IPS DF 19.7 (cell line): ENCODE results near the gene COBLL1.

Experiments
- DNase-seq: peaks from one replicate; pipeline ENCODE4 v3.0.0-alpha.2; 2013; ENCODE audit warnings: low read depth, low spot score

Gene COBLL1

DNA sequence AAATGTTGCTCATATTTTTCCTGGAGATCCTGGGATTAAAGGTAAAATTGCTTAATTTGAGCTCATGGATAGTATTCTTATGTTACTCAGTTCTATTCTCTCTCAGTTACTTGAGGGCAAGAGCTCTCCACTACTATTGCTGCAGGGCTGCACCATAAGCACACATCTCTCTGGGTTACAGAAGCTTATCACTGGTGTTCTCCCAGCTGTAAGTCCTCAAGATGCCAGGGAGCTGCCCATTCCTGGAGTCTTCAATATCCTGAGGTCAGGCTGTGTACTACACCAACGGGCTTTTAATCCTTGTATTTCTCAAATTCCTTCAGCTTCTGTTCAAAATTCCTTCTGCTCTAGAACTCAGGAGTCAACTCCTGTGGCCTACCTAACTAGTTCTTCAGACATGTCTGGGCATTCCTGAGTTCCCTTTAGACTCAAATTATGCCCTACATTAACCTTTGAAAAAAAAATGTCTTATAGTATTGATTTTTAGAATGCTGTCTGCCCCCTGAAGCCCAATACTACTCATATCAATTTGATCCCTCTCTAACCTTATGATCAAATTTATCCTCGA, 17.7 kb upstream of the COBLL1 start:
- DNase-seq: no peak

DNA sequence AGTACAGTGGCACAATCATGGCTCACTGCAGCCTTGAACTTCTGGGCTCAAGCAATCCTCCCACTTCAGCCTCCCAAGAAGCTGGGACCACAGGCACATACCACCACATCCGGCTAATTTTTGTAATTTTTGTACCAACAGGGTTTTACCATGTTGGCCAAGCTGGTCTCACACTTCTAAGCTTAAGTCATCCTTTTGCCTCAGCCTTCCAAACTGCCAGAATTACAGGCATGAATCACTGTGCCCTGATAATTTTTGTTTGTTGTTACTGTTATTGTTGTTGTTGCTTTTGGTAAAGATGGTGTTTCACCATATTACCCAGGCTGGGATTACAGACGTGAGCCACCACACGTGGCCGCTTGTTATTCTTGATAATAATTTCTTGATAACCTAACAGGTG, 10.5 kb upstream of the COBLL1 start:
- DNase-seq: no peak

DNA sequence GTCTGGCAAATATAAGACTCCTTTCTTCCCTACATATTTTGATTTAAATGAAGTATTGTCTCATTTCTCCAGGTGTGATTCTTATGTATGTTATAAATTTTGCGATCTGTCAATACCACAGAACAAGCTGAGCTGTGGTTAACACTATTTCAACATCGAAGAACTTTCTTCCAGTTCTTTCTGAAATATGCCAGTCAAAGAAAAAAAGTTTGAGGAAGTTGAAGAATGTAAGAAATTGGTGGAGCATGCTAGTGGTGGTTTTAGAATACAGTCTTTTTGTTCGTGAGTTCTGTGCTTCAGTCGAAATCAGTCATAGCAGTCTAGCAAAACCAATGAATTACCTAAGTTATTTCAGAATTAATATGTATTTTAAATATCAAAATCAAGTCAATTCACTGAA, 8.6 kb upstream of the COBLL1 start:
- no peak for DNase-seq

DNA sequence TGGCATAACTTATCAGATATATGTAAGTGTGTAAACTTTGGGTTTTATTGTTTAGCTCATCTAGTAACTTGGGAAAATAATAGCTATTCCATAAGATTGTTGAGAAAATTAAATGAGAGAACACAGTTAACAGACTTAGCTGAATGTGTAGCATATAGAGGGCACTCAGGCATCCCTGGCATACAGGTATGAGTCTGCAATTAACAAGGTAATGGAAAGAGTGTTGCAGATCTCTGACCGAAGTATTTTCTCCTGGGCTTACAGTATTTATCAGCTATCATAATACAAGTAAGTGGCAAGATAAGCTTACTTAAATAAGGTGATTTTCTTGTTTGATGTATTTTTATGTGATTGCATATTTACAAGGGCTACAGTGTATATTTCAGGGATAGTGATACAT, 7.9 kb upstream of the COBLL1 start:
- DNase-seq: no peak

DNA sequence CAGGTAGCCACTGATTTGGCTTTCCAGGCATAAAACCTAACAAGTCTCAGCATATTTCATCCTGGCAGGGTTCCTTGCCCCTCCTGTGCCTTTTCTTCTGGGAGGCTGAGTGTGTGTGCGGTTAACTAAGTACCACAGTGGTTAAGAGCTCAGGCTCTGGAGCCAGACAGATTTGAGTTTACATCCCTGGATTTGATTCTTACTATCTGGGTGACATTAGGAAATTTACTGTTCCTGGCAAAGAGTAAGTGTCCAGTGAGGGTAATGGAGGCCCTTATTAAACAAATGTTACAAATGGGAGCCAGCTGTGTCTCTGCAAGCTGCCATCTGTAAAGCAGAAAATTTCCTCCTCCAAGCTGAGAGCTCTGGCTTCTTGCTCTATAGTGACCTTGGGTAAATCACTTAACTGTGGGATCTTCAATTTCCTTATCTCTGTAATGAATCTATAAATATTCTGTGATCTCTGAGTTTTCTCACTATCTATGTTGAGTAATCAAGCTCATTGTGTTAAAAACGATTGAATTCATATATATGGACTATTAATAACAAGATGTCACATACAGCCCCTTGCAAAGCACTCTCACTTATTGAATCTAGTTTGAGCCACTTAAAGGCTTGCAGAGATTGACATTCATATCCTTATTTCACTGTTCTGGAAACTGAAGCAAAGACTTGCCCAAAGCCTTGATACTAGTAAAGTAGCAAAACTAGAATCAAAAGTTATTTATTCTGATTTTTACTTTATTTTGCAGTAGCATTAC, 6.5 kb upstream of the COBLL1 start:
- no peak for DNase-seq

DNA sequence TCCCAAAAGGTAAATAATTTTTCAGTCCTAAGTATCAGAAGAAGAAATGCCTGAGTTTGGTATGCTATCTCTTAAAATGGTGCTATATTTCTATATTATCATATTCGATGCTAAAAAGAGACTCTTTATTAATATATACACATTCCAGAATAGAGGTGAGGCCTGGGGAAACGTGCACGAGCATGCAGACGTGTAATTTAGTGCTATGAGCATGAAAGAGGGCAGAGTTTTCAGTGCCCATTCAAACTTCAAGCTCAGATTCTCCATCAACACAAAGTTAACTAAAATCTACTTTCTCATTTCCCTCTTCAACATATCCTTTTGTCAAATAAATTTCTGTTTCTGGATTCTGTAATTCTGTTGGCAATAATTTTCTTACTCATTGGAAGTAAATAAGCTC, 5.7 kb upstream of the COBLL1 start:
- DNase-seq: no peak

DNA sequence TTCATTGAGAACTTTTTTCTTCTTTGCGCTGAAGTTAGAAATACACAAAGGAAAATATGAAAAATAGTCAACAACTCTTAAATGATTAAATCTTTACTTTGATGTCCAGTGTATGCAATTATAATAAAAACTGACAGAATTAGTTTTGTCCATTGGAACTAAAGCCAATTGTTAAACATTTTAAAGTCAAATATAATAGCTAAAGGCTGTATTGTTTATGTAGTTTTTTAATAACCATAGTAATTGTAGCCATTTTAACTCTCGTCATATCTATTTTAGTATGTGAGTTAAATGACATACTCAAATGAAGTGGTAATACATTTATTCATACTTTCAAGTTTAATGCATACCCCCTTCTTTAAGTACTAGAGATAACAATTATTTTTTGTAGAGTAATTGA, 4.7 kb upstream of the COBLL1 start:
- DNase-seq: no peak

DNA sequence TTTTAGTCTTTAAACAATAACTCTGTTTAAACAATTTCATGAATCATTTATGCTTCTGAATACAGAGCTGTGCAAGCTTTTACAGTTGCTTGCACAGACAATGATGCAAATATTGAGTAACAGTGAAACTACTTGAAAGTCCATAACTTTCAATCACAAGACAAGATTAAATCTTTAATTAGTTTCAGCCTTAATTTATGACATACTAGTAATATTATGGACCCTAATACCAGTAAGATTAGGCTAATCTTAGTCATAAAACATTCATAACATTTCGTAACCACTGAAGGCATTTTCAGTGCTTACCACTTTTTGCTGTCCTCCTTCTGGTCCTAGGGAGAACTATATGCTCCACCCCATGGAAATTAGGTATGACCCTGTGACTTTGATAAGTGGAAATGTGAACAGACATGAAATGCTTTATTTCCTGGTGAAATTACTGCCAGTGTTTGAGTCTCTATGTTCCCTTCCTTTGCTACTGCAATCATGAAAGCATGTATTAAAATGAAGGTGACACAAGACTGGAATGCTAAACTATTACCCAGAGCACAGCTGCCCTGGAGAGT, 1.8 kb upstream of the COBLL1 start:
- DNase-seq: no peak

DNA sequence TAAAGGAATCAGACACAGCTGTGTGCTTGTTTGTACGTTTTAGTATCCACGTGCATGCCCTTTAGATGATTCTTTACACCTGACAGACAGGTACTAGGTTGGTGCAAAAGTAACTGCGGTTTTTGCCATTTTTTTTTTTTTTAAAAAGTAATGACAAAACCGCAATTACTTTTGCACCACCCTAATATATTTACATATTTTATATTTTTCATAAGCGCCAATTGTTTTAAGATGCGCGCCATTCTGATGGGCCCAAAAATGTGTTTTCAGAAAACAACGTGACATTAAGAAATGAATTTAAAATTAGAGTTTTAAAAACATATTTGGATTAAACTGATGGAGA, 972 bp upstream of the COBLL1 start:
- no peak for DNase-seq

DNA sequence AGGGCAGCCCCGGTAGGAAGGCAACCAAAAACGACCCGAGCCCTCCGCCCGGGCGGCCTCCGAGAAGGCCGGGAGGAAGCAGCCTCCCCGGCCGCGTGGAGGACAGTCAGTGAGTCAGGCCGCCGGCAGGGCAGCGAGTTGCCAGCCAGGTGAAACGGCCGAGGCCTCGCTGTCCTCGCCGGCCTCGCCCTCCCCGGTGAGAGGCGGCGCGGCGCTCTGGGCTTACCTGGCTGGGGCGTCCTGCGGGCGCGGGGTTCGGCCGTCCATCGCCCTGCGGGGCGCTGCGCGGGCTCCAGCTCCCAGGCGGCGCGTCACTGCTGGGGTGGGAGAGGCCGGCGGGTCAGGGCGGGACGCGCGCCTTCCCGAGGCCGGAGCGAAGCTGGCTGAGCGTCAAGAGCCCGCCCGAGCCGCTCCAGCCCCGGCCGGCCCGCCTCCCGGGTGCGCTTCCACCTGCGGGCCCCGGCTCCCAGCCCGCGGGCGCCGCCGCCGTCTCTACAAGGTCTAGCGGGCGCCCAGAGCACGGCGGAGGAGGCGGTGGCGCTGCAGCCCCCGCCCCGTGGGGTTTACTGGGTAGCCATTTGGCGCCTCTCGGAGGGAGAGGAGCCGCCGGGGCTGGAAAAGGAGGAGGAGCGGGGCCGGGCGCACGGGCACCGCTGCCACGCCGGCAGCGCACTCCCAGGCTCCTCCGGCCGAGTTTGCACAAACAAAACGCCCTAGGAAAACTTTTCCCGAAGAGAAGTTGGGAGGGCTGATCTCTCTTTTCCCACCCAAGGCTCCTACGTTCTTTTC, 499 bp downstream of the COBLL1 start:
- no peak for DNase-seq

DNA sequence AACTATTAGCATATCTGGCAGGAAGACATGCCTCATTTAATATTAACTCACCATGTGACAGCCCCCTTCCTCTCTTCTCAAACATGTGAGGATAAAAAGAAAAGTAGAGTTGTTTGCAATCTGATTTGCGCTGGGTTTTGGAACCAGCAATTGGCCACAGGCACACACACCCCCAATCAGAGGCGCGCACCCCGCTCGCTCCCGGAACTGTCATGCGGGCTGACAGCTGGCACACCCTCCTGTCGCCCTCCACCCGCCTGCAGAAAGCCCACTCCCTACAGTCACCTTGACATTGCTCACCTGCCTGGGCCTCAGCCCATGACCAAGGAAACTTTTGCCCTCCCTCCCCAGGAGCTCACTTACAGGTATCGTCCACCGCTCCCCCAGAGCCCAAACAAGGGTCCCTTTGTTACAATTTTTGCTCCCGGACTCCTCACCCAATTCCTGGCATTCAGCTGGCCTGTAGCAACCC, 1.1 kb downstream of the COBLL1 start:
- no peak for DNase-seq

DNA sequence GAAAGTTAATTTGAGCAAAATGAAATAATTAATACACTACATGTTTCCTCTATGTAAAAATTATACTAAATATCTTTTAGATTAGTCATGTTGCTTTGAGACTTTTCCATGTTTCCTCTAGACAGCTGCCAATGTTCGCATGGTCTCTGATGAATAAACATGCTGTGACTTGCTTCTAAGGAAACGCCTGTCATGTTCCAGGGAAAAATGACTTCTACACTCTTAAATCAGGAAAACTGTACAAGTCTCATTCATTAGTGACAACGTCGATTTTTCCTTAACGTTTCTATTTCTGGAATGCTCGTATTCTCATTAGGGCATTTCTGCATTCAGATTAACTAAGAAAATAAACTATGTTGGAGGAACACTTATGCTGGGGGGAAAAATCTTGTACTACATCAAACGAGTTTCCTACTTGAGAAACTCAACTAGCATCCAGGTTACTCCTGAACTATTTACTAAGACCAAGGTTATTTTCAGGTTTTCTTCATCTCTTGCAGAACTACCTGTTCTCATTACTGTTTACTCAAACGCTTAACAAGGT, 1.6 kb downstream of the COBLL1 start:
- DNase-seq: no peak

DNA sequence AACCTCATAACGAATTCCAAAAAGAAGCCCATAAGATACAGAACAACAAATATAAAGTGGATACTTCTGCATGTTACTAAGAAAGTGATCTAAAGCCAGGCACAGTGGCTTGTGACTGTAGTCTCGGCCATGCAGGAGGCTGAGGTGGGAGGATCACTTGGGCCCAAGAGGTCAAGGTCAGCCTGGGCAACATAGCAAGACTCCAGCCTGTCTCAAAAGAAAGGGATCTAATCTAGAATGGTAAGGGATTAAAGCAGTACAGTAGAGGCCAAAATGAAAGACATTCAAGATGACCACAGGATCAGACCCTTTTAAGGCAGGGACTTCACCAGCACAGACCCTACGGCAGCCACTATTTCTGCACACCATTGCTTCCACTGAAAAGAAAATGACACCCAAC, 3.8 kb downstream of the COBLL1 start:
- DNase-seq: no peak

DNA sequence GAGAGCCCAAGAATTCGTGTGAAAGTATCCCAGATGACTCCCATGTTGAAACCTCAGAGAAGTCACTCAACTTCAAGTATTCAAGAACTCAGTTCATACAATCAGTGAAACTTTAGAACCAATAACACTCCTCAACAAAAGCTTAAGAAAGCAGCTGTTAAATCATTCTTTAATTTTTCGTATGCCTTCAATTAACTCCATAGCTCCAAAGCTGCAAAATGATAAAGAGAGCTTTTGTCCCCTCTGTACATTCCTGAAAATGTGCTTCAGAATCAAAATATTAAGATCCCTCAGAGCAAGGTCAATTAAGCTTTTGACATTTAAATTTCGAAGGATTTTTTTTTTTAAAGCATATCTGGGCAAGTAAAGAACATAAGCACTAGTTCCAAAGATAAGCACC, 4.7 kb downstream of the COBLL1 start:
- DNase-seq: no peak

DNA sequence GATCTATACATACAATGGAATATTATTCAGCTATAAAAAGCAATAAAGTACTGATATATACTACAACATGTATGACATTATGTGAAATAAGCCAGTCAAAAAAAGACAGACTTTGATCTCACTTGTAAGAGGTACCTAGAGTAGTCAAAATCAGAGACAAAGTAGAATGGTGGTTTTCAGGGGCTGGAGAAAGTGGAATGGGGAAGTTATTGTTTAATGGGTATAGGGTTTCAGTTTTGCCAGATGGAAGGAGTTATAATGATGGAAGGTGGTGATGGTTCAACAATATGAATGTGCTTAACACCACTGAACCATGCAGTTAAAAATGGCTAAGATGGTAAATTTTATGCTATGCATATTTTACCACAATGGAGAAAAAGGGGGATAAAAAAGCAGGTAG, 6.3 kb downstream of the COBLL1 start:
- DNase-seq: no peak

DNA sequence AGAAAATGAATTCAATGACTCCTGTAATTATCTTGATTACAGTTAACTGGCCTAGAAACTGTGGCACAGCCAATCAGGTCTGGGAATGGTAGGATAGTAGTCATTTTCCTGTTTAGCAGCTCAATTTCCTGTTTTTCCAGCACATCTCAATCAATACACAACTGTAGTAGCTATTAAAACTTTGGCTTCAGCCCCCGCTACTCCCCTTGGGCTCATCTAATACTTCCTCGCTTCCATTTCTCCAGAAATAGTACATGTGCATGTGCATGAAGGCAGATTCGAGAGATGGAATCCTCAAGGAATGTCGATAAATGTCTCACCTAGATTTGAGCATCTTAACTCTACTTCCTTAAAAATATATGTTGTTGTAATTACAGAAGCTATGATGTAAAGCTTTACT, 9.7 kb downstream of the COBLL1 start:
- no peak for DNase-seq

DNA sequence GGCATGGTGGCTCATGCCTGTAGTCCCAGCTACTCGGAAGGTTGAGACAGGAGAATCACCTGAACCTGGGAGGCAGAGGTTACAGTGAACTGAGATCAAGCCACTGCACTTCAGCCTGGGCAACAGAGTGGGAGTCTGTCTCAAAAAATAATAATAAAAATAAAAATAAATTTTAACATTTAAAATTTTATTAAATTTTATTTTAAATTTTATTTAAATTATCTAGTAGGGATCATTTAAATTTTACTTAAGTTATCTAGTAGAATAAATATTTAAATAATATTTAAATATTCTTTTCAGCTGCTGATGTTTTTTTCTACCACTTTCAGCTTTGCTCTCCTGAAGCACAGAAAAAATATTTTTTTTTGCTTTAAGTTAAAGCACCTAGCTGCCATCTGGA, 10.4 kb downstream of the COBLL1 start:
- DNase-seq: no peak

DNA sequence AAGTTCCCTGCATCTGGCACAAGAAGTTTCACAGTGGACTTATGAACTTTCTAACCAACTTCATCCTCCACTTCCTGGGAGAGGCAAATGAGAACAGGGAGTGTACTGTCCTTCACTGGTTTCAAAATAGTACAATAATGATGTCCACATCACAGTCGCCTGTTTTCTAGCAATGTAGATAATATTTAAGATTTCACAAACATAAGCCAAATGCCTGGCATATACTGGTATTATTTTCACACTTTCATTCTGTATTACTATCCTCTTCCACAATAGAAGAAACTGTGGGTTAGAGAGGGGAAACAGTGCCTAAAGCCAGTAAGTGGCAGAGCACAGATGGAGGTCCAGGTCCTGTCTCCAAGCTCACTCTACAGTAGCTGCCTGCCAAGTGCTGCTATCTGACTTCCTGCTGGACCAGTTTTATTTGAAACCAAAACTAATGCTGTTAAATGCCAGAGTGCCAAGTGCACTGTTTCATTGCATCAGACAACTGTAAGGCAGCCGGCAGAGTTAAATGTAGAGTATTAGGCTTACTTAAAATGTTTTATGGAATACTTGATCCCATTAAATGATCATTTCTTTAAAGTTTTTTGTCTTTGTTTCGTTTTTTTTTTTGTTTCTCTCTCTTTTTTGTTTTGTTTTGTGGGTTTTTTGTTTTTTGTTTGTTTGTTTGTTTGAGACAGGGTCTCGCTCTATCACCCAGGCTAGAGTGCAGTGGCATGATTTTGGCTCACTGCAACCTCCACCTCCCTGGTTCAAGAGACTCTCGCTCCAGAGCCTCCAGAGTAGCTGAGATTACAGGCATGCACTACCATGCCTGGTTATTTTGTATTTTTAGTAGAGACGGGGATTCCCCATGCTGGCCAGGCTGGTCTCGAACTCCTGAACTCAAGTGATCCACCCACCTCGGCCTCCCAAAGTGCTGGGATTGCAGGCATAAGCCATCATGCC, 15.1 kb downstream of the COBLL1 start:
- no peak for DNase-seq

DNA sequence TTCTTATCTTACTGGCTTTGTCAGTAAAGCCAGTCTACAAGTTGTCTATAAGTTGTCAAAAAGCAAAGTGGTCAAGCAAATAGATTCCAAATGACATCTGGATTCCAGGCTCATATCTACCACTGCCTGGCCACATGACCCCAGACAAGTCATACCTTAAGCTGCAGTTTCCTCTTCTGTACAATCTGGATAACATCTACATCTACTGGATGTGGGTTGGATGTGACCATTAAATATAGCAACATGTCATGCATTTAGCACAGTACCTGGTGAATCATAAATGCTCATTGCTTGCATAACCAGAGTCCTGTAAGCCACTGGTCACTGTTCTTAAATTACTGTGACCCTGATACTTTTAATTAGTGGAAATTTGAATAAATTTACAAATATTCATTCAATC, 16.8 kb downstream of the COBLL1 start:
- no peak for DNase-seq

DNA sequence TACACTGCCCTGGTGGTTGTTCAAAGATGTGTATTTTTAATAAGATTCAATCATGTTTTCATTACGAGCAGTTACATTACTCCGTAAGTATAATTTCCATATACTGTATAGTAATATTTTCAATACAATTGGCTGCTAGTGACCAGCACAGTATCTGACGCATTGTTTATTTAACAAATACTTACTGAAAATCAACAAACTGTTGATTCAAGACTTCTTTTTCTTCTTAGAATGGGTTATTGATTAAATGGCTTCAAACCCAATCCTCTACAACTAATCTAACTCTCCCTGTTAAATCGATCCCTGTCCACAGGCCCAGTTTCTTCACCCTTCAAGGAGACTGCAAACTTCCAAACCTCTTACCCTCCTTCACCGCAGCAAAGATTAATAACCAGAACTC, 18.5 kb downstream of the COBLL1 start:
- DNase-seq: no peak

DNA sequence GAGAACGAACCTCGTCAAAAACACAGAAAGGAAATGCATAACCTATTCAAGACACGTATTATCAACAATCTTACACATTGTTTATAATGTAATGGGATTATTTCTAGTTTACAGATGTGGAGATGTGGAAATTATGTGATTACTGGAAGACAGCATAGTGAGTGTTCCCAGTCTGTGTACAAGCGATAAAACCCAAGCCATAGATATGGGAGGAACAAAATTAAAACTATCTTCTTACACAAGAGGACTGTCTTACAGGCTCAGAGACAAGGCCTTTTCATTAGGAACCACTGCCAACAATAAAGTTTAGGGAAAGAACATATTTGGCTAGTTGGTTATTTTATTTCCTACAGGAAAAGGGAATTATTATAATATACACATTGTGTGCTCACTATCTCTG, 20.3 kb downstream of the COBLL1 start:
- no peak for DNase-seq
